Stimulated activated effector memory CD8-positive, alpha-beta T cell treated with anti-CD3 and anti-CD28 coated beads, Interleukin-12 subunit alpha, Interleukin-12 subunit beta, amount 100 ng/mL, for 72 hours (primary cell): ENCODE results near the gene SPATA16.
"Not testable (repeated sequence)": the region's sequence is repeated elsewhere in the genome, so short reads cannot be mapped to it uniquely, and the experiment has no call there.

Source experiments
- ATAC-seq: fragments of 150-1000 bp; cut with Tn5 transposase; 2 replicates; pipeline ENCODE4 v1.10.0; 2021
- DNase-seq, 2 donors: peaks; one replicate each; pipeline ENCODE4 v3.0.0; 2021 to 2022; ENCODE audit warnings: low spot score in 2 of 2
- H3K27ac Mint-ChIP-seq: one replicate; pipeline ENCODE4 v1.8.0; 2022; ENCODE audit warnings: mild to moderate bottlenecking, mixed read lengths
- H3K36me3 Mint-ChIP-seq: one replicate; pipeline ENCODE4 v1.8.0; 2022; ENCODE audit warnings: mild to moderate bottlenecking, mixed read lengths
- H3K4me1 Mint-ChIP-seq: one replicate; pipeline ENCODE4 v1.8.0; 2022; ENCODE audit warnings: mixed read lengths
- H3K4me3 Mint-ChIP-seq: one replicate; pipeline ENCODE4 v1.8.0; 2022; ENCODE audit warnings: mild to moderate bottlenecking, mixed read lengths
- H3K9me3 Mint-ChIP-seq: one replicate; pipeline ENCODE4 v1.8.0; 2022; ENCODE audit warnings: mixed read lengths

SPATA16 gene

GRCh38 chr3:172914854-172915253, 226.2 kb downstream of the SPATA16 start:
- Mint-ChIP-seq H3K4me3 (no peak overlapping the region), H3K36me3 (no peaks in the 10 kb centered on the region), H3K9me3 (peaks cover 3% of the 10 kb centered on the region), H3K27ac (no peak overlapping the region), H3K4me1 (no peaks in the 10 kb centered on the region)
- ATAC-seq, result no peak
- DNase-seq, result no peak

DNA sequence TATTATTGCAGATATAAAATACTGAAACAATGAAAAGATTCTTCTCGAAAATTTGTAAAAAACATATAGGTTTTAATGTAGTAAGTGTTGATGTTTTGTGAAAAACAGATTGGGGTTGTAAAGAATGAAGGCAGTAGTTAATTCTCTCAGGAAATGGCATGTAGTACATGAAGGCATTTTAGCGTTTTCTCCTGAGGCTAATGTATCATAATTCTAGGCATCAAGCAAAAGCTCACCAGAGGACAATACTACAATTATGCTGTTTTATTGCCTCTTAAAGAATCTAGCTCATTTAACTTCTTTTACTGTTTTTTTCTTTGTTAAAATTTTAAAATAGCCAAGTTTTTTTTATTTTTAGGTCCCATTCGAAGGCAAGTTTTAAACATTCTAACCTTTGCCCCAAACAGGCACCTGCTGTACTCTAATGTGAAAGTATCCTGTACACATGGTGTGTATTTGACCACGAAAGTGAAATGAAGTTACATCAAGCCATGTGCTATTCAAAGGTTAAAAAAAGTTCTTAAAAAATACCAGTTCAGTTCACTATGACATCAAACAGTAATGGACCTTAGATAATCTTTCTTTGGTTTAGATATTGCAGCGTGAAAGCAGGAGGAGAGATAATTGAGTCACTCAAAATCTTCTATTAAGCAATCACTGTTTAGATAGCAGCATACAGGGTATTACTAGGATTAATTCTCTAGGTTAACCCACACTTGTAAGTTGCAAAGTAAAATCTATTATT, 227.0 kb downstream of the SPATA16 start:
- ATAC-seq, result no peak

GRCh38 chr3:172911142-172911541, 229.9 kb downstream of the SPATA16 start:
- Mint-ChIP-seq H3K4me3 (no peak overlapping the region), H3K27ac (no peak overlapping the region), H3K36me3 (no peaks in the 10 kb centered on the region), H3K4me1 (no peaks in the 10 kb centered on the region), H3K9me3 (peaks cover 3% of the 10 kb centered on the region)
- ATAC-seq, result no peak
- DNase-seq, result no peak

More for the DNA sequence above, 227.0 kb downstream of the SPATA16 start:
- Mint-ChIP-seq H3K27ac (no peak overlapping the region), H3K36me3 (no peaks in the 10 kb centered on the region), H3K4me3 (no peak overlapping the region), H3K9me3 (peaks cover 3% of the 10 kb centered on the region), H3K4me1 (no peaks in the 10 kb centered on the region)
- no peak for DNase-seq

- no peak overlapping the region for H3K4me3 Mint-ChIP-seq
- H3K27ac Mint-ChIP-seq, result no peak overlapping the region
- ATAC-seq, result no peak
- no peaks in the 10 kb centered on the region for H3K36me3 Mint-ChIP-seq
- peaks cover 3% of the 10 kb centered on the region for H3K9me3 Mint-ChIP-seq
- H3K4me1 Mint-ChIP-seq, result no peaks in the 10 kb centered on the region
- no peak for DNase-seq
Observed at GRCh38 chr3:172908771-172909270, 232.2 kb downstream of the SPATA16 start.

- ATAC-seq, result no peak
- no peak for DNase-seq
- no peak overlapping the region for H3K4me3 Mint-ChIP-seq
- no peaks in the 10 kb centered on the region for H3K4me1 Mint-ChIP-seq
- no peaks in the 10 kb centered on the region for H3K9me3 Mint-ChIP-seq
- H3K27ac Mint-ChIP-seq, result no peak overlapping the region
- H3K36me3 Mint-ChIP-seq, result no peaks in the 10 kb centered on the region
Observed at GRCh38 chr3:172905451-172905850, 235.6 kb downstream of the SPATA16 start.

GRCh38 chr3:172904711-172905373, 236.2 kb downstream of the SPATA16 start:
- Mint-ChIP-seq H3K27ac (no peak overlapping the region), H3K4me3 (no peak overlapping the region), H3K9me3 (peaks cover 2% of the 10 kb centered on the region), H3K36me3 (no peaks in the 10 kb centered on the region), H3K4me1 (no peaks in the 10 kb centered on the region)
- DNase-seq, result no peak
- no peak for ATAC-seq

DNA sequence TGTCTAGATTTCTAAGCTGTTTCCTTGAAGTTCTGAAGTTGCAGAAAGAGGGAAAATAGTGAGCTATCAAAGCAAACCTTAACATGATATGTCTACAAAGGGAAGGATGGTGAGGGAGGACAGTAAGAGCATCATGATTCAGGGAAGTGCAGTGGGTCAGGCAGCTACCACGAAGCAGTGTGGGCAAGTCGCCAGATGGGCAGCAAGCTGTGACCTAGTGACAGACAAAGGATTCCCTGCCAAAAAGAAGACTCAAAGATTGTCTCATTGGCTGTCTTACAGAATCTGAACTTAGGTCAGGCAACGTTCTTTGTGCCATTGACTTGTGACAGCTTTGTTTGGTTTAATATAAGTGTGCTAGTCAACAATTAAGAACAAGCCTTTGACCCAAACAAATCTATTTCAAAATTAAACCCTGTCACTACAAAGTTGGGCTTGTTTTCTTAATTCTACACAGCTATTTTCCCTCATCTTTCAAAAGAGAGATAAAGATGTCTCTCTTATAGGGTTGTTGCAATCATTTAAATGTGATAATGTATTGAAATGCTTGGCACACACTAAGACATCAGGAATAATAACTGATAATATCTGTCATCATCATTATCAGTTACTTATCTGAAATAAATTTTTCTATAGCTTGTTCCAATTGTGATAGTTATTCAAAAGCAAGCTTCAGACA, 237.3 kb downstream of the SPATA16 start:
- Mint-ChIP-seq H3K4me3 (no peak overlapping the region), H3K27ac (no peak overlapping the region), H3K4me1 (no peaks in the 10 kb centered on the region), H3K36me3 (no peaks in the 10 kb centered on the region), H3K9me3 (peaks cover 6% of the 10 kb centered on the region)
- no peak for DNase-seq
- ATAC-seq, result no peak

GRCh38 chr3:172892158-172892557, 248.9 kb downstream of the SPATA16 start:
- Mint-ChIP-seq H3K9me3 (no peaks in the 10 kb centered on the region), H3K27ac (no peak overlapping the region), H3K4me3 (no peak overlapping the region), H3K4me1 (no peaks in the 10 kb centered on the region), H3K36me3 (no peaks in the 10 kb centered on the region)
- ATAC-seq, result no peak
- no peak for DNase-seq

GRCh38 chr3:172885704-172886103, 255.3 kb downstream of the SPATA16 start:
- H3K4me3 Mint-ChIP-seq, result no peak overlapping the region
- H3K9me3 Mint-ChIP-seq, result peaks cover 7% of the 10 kb centered on the region
- no peaks in the 10 kb centered on the region for H3K36me3 Mint-ChIP-seq
- H3K4me1 Mint-ChIP-seq, result no peaks in the 10 kb centered on the region
- DNase-seq (no peak), ATAC-seq (no peak)
- no peak overlapping the region for H3K27ac Mint-ChIP-seq

DNA sequence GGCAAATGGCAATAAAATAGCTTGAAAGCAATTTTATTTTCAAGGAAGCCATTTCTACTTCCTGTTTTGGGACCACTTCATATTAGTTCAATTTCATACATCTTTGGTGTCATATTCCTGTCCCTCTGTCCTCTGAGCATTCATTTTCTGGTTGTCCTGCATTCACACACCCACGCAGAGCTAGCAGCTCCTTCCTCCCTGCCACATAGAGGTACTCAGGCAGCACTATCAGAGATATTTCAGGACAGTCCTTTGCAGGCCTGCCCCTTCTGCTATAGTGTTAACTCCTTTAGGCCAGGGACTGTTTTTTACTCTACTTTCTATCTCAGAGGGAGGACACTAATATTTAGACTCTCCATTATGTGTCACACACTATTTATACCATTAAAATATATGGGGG, 258.5 kb downstream of the SPATA16 start:
- DNase-seq, result no peak
- no peak overlapping the region for H3K4me3 Mint-ChIP-seq

GRCh38 chr3:172879381-172879780, 261.7 kb downstream of the SPATA16 start:
- not testable (repeated sequence) for DNase-seq, H3K27ac Mint-ChIP-seq, H3K4me3 Mint-ChIP-seq, ATAC-seq, H3K4me1 Mint-ChIP-seq, H3K36me3 Mint-ChIP-seq
- peaks cover 14% of the 10 kb centered on the region for H3K9me3 Mint-ChIP-seq

More for the DNA sequence above, 258.5 kb downstream of the SPATA16 start:
- no peak for ATAC-seq
- peaks cover 14% of the 10 kb centered on the region for H3K9me3 Mint-ChIP-seq
- H3K27ac Mint-ChIP-seq, result no peak overlapping the region
- no peaks in the 10 kb centered on the region for H3K36me3 Mint-ChIP-seq
- H3K4me1 Mint-ChIP-seq, result no peaks in the 10 kb centered on the region

GRCh38 chr3:172877011-172877410, 264.0 kb downstream of the SPATA16 start:
- DNase-seq (no peak), ATAC-seq (no peak)
- H3K4me3 Mint-ChIP-seq, result no peak overlapping the region
- H3K36me3 Mint-ChIP-seq, result no peaks in the 10 kb centered on the region
- no peaks in the 10 kb centered on the region for H3K4me1 Mint-ChIP-seq
- H3K9me3 Mint-ChIP-seq, result peaks cover 14% of the 10 kb centered on the region
- H3K27ac Mint-ChIP-seq, result no peak overlapping the region

- ATAC-seq (no peak), DNase-seq (no peak)
- Mint-ChIP-seq H3K36me3 (no peaks in the 10 kb centered on the region), H3K4me3 (no peak overlapping the region), H3K27ac (no peak overlapping the region), H3K9me3 (peaks cover 12% of the 10 kb centered on the region), H3K4me1 (no peaks in the 10 kb centered on the region)
Observed at GRCh38 chr3:172876297-172876696, 264.7 kb downstream of the SPATA16 start.

GRCh38 chr3:172875039-172875438, 266.0 kb downstream of the SPATA16 start:
- Mint-ChIP-seq H3K4me1 (no peaks in the 10 kb centered on the region), H3K9me3 (peaks cover 7% of the 10 kb centered on the region), H3K36me3 (no peaks in the 10 kb centered on the region), H3K27ac (no peak overlapping the region), H3K4me3 (no peak overlapping the region)
- DNase-seq (no peak), ATAC-seq (no peak)

DNA sequence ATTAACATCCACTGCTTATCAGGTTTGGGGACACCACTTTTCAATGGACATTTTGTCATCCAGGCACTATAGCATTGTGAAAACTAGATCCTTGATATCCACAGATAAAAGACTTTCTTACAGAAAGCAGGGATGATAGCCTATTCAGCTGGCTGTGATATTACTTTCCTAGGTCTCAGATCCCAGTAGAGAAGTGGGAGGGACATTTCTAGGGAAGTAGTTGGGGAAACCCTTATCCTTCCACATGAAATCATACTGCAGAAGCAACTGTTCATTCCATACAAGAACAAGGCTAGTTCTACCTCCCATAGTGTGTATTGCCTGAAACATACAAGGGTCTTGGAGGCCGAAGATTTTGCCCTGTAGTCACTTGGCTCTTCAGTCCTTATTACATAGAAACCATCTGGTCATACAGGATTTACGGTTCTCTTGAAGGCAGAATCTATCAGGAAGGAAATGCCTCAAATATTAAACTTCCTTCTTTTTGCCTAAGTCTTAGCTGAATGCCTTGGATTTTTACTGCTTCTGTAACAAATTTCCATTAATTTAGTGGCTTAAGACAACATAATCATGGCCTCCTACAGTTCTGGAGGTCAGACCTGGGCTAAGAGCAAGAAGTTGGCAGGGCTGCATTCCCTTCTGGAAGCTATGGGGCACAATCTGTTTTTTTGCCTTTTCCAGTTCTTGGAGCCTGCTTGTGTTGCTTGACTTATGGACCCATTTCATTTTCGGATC, 271.1 kb downstream of the SPATA16 start:
- ATAC-seq, result no peak
- no peaks in the 10 kb centered on the region for H3K36me3 Mint-ChIP-seq
- DNase-seq, result no peak
- no peak overlapping the region for H3K27ac Mint-ChIP-seq
- no peaks in the 10 kb centered on the region for H3K9me3 Mint-ChIP-seq
- H3K4me3 Mint-ChIP-seq, result no peak overlapping the region
- no peaks in the 10 kb centered on the region for H3K4me1 Mint-ChIP-seq
